Globus pallidus (tissue), 1 donor: ENCODE results near the gene EIPR1.
"Not testable (repeated sequence)": the region's sequence is repeated elsewhere in the genome, so short reads cannot be mapped to it uniquely, and the experiment has no call there.

Source experiments
- DNase-seq: peaks from one replicate; pipeline ENCODE4 v3.0.0-alpha.2; 2015; ENCODE audit warnings: low spot score

EIPR1 gene

GRCh38 chr2:3403587-3404334 is 26.1 kb upstream of the EIPR1 start:
- DNase-seq = no peak

DNA sequence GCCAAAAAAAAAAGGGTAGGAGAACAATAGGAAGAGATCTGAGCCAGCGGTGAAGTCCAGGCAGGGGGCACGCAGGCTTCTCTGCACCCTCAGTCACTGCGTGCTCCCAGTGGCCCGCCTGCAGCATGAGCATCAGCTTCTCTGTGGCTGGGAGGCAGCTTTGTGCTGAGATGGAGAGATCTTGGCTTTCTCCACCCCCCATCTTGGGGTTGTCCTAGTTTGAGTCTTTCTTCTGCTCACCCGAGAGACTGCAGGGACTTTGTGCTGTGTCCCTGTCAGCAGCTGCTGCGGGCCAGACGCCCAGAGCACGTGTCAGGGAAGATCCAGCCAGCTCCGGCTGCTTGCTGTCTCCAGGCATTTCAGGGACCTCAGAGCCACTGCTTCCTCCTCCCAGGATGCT is 22.2 kb upstream of the EIPR1 start:
- peak; percentile 93 for DNase-seq

- no peak for DNase-seq
Measured at GRCh38 chr2:3399381-3399780, 21.8 kb upstream of the EIPR1 start.

DNA sequence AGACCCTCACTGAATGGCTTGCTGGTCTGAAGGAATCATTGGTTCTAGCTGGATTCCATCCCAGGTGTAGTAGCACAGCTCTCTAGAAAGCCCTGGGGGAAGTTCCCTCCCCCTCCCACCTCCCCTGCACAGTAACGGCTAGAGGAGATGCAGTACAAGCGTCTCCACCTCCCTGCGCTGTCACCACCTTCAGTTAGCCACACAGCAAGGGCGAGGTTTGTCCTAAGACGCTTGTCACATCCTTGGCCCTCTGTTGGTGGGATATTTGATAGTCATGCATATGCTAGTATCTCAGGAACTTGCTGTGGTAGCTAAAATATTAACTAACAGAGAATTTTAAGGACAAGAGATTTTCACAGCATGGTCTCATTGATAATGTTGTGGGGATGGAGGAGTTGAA is 21.2 kb upstream of the EIPR1 start:
- no peak for DNase-seq

- DNase-seq = no peak
Measured at GRCh38 chr2:3396920-3397559, 19.4 kb upstream of the EIPR1 start.

- DNase-seq = no peak
Measured at GRCh38 chr2:3392216-3392615, 14.6 kb upstream of the EIPR1 start.

DNA sequence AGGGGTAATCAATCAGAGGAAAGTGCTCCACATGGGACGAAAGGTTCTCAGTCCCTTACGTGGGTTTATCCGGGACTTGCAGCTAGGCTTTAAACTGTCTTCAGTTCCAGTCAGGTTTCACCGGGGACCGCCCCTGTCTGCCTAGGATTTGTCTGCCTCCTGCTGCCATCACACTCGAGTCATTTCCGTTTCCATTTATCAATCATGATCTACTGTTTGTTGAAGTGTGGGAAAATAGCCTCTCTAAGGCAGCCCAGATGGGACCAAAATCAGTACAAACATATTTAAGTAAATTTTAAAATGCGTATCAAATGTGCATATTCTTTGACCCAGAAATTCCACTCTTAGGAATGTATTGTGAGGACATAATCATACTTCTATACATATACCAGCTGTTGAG is 12.4 kb upstream of the EIPR1 start:
- no peak for DNase-seq

DNA sequence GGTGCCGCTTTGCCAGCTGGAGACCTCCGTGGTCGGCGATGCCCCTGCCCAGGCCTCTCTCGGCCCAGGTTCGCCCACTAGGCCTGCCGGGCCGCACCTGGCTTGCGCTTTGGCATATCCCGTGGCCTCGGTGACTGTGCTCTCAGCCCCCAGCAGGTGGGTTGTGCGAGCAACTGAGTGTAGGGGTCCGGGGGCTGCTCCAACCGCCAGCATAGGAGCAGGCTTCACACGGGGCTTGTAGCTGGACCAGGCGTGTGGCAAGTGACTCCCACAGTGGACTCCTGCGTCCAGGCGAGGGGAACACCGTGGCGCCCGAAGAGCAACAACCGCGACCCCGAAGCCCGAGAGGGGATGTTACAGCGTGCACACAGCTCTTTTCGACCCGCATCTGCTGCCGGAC is 11.6 kb upstream of the EIPR1 start:
- no peak for DNase-seq

DNA sequence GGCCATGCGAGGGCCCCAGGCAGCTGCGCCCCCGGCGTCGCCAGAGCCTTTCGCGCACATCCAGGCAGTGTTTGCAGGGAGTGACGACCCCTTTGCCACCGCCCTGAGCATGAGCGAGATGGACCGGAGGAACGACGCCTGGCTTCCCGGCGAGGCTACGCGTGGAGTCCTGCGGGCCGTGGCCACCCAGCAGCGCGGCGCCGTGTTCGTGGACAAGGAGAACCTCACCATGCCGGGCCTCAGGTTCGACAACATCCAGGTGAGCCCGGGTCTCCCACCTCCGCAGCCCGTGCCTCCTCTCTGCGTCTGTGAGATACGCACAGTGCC is 10.8 kb upstream of the EIPR1 start:
- DNase-seq = no peak

DNA sequence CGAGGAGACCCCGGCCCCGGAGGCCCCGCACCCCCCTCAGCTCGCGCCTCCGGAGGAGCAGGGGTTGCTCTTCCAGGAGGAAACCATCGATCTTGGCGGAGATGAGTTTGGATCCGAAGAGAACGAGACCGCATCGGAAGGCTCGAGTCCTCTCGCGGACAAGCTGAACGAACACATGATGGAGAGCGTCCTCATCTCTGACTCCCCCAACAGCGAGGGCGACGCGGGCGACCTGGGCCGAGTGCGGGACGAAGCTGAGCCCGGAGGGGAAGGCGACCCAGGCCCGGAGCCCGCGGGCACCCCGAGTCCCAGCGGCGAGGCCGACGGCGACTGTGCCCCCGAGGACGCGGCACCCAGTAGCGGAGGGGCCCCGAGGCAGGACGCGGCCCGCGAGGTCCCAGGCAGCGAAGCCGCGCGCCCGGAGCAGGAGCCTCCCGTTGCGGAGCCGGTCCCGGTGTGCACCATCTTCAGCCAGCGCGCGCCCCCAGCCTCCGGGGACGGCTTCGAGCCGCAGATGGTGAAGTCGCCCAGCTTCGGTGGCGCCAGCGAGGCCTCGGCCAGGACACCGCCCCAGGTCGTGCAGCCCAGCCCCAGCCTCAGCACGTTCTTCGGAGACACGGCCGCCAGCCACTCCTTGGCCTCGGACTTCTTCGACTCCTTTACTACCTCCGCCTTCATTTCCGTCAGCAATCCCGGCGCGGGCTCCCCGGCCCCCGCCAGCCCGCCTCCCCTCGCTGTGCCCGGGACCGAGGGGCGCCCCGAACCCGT is 10.2 kb upstream of the EIPR1 start:
- DNase-seq = no peak

- no peak for DNase-seq
Measured at GRCh38 chr2:3387011-3387410, 9.4 kb upstream of the EIPR1 start.

- DNase-seq = no peak
Measured at GRCh38 chr2:3386448-3386958, 8.9 kb upstream of the EIPR1 start.

- peak; percentile 86 for DNase-seq
Measured at GRCh38 chr2:3379647-3380534, 2.3 kb upstream of the EIPR1 start, which contains the start of gene TRAPPC12. Gene TRAPPC12 (plus strand): TSS chr2:3379694. CDS start chr2:3387624, 7,930 bp downstream.

GRCh38 chr2:3379339-3379646 is 1.7 kb upstream of the EIPR1 start:
- no peak for DNase-seq

DNA sequence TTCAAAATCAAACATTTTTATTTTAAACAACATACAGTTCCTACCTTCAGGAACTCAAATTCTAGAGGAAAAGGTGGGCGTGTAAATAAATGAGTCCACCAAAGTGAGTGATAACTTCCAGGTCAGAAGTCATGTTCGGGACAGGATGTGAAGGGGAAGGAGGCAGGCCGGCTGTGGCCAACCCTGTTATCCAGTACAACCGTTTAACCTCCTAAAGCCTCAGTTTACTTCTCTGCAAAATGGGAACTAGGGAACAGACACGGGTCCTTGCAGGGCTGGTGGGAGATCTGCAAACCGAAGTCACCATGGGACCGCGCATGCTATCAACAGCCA is 373 bp downstream of the EIPR1 start:
- no peak for DNase-seq

GRCh38 chr2:3376821-3377220 is 797 bp downstream of the EIPR1 start:
- DNase-seq = no peak

DNA sequence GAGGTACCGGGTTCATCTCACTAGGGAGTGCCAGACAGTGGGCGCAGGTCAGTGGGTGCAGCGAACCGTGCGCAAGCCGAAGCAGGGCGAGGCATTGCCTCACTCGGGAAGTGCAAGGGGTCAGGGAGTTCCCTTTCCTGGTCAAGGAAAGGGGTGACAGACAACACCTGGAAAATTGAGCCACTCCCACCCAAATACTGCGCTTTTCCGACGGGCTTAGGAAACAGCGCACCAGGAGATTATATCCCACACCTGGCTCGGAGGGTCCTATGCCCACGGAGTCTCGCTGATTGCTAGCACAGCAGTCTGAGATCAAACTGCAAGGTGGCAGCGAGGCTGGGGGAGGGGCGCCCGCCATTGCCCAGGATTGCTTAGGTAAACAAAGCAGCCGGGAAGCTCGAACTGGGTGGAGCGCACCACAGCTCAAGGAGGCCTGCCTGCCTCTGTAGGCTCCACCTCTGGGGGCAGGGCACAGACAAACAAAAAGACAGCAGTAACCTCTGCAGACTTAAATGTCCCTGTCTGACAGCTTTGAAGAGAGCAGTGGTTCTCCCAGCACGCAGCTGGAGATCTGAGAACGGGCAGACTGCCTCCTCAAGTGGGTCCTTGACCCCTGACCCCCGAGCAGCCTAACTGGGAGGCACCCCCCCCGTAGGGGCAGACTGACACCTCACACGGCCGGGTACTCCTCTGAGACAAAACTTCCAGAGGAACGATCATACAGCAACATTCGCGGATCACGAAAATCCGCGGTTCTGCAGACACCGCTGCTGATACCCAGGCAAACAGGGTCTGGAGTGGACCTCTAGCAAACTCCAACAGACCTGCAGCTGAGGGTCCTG is 8.1 kb downstream of the EIPR1 start:
- DNase-seq = not testable (repeated sequence)

GRCh38 chr2:3368261-3368722 is 9.3 kb downstream of the EIPR1 start:
- no peak for DNase-seq

- DNase-seq = no peak
Measured at GRCh38 chr2:3365219-3365618, 12.4 kb downstream of the EIPR1 start.

GRCh38 chr2:3361518-3362389 is 15.9 kb downstream of the EIPR1 start:
- DNase-seq = no peak
